A549 (cell line): ENCODE data around the gene CHST5.
"Not testable (repeated sequence)": the region's sequence is repeated elsewhere in the genome, so short reads cannot be mapped to it uniquely, and the experiment has no call there.

ENCODE experiments used
- CHD4 ChIP-seq: fragments of 200-600 bp; sonication (generic); IDR thresholded peaks from 2 replicates; pipeline ENCODE4 v1.6.1; 2016; ENCODE audit warnings: antibody characterized with exemption, mild to moderate bottlenecking, borderline replicate concordance
- CTCF ChIP-seq: fragments of >200 bp; sonication (Bioruptor Twin); formaldehyde crosslinking; IDR thresholded peaks from 3 replicates; pipeline ENCODE4 v1.5.1; 2016
- EHMT2 ChIP-seq: fragments of 200-600 bp; sonication (generic); IDR thresholded peaks from 2 replicates; pipeline ENCODE4 v1.6.1; 2016; ENCODE audit warnings: antibody characterized with exemption, low read depth, mild to moderate bottlenecking, moderate library complexity
- EP300 ChIP-seq, 2 experiments: fragments of >200 bp; sonication (Bioruptor Twin); formaldehyde crosslinking; IDR thresholded peaks; 2 replicates in 1 of 2; 3 replicates in 1 of 2; pipeline ENCODE4 v1.6.1; 2016 to 2017
- HOXA7 ChIP-seq: fragments of 250-450 bp; sonication (Bioruptor Pico); IDR thresholded peaks from 2 replicates; pipeline ENCODE4 v1.5.0; 2020; ENCODE audit warnings: mild to moderate bottlenecking, moderate library complexity
- MAX ChIP-seq: IDR thresholded peaks from 2 replicates; pipeline ENCODE4 v1.6.1; 2012
- MAZ ChIP-seq: fragments of 150-350 bp; IDR thresholded peaks from 2 replicates; pipeline ENCODE4 v1.6.1; 2014; ENCODE audit warnings: antibody characterized with exemption, low read depth, low read length, borderline replicate concordance
- MYC ChIP-seq: IDR thresholded peaks from 2 replicates; pipeline ENCODE4 v1.6.1; 2012; ENCODE audit warnings: mild to moderate bottlenecking, inconsistent platforms, low read length, improper control_type of control experiment, borderline replicate concordance
- NFE2L2 ChIP-seq: fragments of 150-350 bp; conservative IDR thresholded peaks from 2 replicates; pipeline ENCODE4 v1.6.1; 2014; ENCODE audit warnings: low read length
- RAD21 ChIP-seq, 2 experiments: fragments of >200 bp in 1 of 2; sonication (Bioruptor Twin) in 1 of 2; formaldehyde crosslinking in 1 of 2; IDR thresholded peaks in 1 of 2; conservative IDR thresholded peaks in 1 of 2; 2 replicates in 1 of 2; 3 replicates in 1 of 2; pipeline ENCODE4 v1.6.1; 2012 to 2018; ENCODE audit warnings: inconsistent platforms in 1 of 2
- SMC3 ChIP-seq: fragments of >200 bp; sonication (Bioruptor Twin); formaldehyde crosslinking; IDR thresholded peaks from 3 replicates; pipeline ENCODE4 v1.6.1; 2018; ENCODE audit warnings: inconsistent platforms
- SREBF2 ChIP-seq: fragments of 450-650 bp; IDR thresholded peaks from 2 replicates; pipeline ENCODE4 v1.6.1; 2014; ENCODE audit warnings: mild to moderate bottlenecking, moderate library complexity
- TF ChIP-seq, protein P1 (sequence below): fragments of 150-350 bp; IDR thresholded peaks from 2 replicates; pipeline ENCODE4 v1.6.1; 2014; ENCODE audit warnings: low read depth, mild to moderate bottlenecking, low read length
- TF ChIP-seq, protein P2 (sequence below): IDR thresholded peaks from 2 replicates; pipeline ENCODE4 v1.6.1; 2012

DNA sequence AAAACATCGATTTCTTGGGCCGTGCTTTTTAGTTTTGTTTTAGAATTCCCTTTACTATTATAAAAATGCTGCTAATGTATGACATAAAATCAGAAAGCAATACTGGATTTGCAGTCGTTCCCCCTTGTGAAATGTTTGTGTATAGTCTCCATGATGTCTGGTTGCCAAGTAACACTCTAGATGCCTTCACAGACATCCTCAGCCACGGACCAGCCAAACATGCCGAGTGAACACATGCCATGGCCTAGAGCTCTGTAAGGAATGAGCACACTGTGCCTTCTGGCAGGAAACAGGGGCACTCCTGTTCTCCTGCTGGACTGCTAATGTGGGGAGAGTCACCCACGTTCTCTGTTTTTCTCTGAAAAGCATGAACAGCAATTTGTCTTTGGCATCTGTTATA lies 34.1 kb downstream of the CHST5 start:
- TF ChIP-seq CTCF; RAD21 (conservative IDR thresholded peaks at IDR 0.05 in 1 of 2, IDR thresholded peaks at IDR 0.05 in 1 of 2); EHMT2; MAX; MAZ; MYC; SMC3; EP300 (IDR thresholded peaks at IDR 0.05); HOXA7 (CRISPR knock-in tag); NFE2L2; SREBF2; CHD4: not testable (repeated sequence)
- TF ChIP-seq, protein P1, sequence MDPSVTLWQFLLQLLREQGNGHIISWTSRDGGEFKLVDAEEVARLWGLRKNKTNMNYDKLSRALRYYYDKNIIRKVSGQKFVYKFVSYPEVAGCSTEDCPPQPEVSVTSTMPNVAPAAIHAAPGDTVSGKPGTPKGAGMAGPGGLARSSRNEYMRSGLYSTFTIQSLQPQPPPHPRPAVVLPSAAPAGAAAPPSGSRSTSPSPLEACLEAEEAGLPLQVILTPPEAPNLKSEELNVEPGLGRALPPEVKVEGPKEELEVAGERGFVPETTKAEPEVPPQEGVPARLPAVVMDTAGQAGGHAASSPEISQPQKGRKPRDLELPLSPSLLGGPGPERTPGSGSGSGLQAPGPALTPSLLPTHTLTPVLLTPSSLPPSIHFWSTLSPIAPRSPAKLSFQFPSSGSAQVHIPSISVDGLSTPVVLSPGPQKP, result not testable (repeated sequence)
- TF ChIP-seq, protein P2, sequence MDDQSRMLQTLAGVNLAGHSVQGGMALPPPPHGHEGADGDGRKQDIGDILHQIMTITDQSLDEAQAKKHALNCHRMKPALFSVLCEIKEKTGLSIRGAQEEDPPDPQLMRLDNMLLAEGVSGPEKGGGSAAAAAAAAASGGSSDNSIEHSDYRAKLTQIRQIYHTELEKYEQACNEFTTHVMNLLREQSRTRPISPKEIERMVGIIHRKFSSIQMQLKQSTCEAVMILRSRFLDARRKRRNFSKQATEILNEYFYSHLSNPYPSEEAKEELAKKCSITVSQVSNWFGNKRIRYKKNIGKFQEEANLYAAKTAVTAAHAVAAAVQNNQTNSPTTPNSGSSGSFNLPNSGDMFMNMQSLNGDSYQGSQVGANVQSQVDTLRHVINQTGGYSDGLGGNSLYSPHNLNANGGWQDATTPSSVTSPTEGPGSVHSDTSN, result not testable (repeated sequence)
